DOHH2 (cell line): Measurements from ENCODE around the gene TUBA3C.

Experiments used
- H3F3A ChIP-seq: fragments of 200-600 bp; sonication (generic), shearing (Covaris generic); 2 replicates; pipeline ENCODE4 v1.6.0; 2016; ENCODE audit warnings: antibody characterized with exemption, mild to moderate bottlenecking; ENCODE audit not compliant: control insufficient read depth, insufficient read depth
- H3K27ac ChIP-seq: fragments of 200-600 bp; sonication (generic); 2 replicates; pipeline ENCODE4 v1.5.1; 2014; ENCODE audit warnings: low read depth, mild to moderate bottlenecking, low read length, moderate library complexity
- H3K27me3 ChIP-seq: fragments of 200-600 bp; sonication (generic); 2 replicates; pipeline ENCODE4 v1.6.1; 2014; ENCODE audit warnings: mild to moderate bottlenecking, low read length, mixed read lengths; ENCODE audit not compliant: control insufficient read depth
- H3K36me3 ChIP-seq: fragments of 200-600 bp; sonication (generic); 2 replicates; pipeline ENCODE4 v1.6.1; 2014; ENCODE audit warnings: mild to moderate bottlenecking, low read length, moderate library complexity, mixed read lengths; ENCODE audit not compliant: control insufficient read depth
- H3K4me1 ChIP-seq: fragments of 200-600 bp; sonication (generic); 2 replicates; pipeline ENCODE4 v1.6.1; 2014; ENCODE audit warnings: mild to moderate bottlenecking, low read length, mixed read lengths; ENCODE audit not compliant: control insufficient read depth
- H3K4me2 ChIP-seq: fragments of 200-600 bp; sonication (generic); 2 replicates; pipeline ENCODE4 v1.6.0; 2014; ENCODE audit warnings: mild to moderate bottlenecking, low read length, moderate library complexity
- H3K4me3 ChIP-seq: fragments of 200-600 bp; sonication (generic); 2 replicates; pipeline ENCODE4 v1.5.1; 2014; ENCODE audit warnings: mild to moderate bottlenecking, low read length, mixed read lengths
- H3K79me2 ChIP-seq: fragments of 200-600 bp; sonication (generic); 2 replicates; pipeline ENCODE4 v1.6.1; 2014; ENCODE audit warnings: mild to moderate bottlenecking, low read length, mixed read lengths; ENCODE audit not compliant: control insufficient read depth
- H3K9me2 ChIP-seq: fragments of 200-600 bp; sonication (generic); replicated peaks from 2 replicates; pipeline ENCODE4 v1.6.1; 2014; ENCODE audit warnings: mild to moderate bottlenecking, low read length, mixed read lengths; ENCODE audit not compliant: control insufficient read depth
- H3K9me3 ChIP-seq: fragments of 200-600 bp; sonication (generic); 2 replicates; pipeline ENCODE4 v1.6.1; 2014; ENCODE audit warnings: antibody characterized with exemption, low read length, mixed read lengths; ENCODE audit not compliant: control insufficient read depth, insufficient read depth
- H4K20me1 ChIP-seq: fragments of 200-600 bp; sonication (generic); 2 replicates; pipeline ENCODE4 v1.6.0; 2014; ENCODE audit warnings: low read depth, mild to moderate bottlenecking, antibody characterized with exemption, low read length, moderate library complexity; ENCODE audit not compliant: control insufficient read depth, insufficient read depth
- EZH2phosphoT487 ChIP-seq: fragments of 200-600 bp; sonication (generic); IDR thresholded peaks from 2 replicates; pipeline ENCODE4 v1.6.1; 2017; ENCODE audit warnings: borderline replicate concordance, mild to moderate bottlenecking, antibody characterized with exemption, low read length, moderate library complexity, mixed read lengths
- TF ChIP-seq, protein P1 (sequence below): fragments of 200-600 bp; sonication (generic); IDR thresholded peaks from one replicate; pipeline ENCODE4 v1.5.1; 2014; ENCODE audit warnings: antibody characterized with exemption, mild to moderate bottlenecking, low read depth, low read length; ENCODE audit not compliant: poor library complexity, severe bottlenecking

TUBA3C gene

DNA sequence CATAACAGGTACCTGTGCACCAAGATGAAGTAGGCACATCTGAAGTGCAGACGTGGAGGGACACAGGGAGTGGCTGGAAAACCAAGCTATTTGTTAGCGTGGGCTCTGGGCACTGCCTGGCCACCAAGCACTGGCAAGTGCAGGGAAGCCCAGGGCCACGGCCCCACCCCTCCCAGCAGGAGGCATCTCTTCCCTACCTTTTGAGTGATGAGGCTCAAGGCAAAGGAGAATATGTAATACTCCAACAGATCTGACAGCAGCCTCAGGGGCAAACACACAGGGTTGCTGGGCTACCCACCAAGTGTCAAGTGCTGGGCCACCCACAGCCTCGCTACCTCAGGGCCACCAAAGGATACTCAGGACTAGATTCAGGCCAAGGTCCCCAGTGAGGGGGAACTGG, 11.6 kb downstream of the TUBA3C start:
- Histone ChIP-seq H3K27me3 (no peaks in the 10 kb centered on the region), H3K4me2 (no peak overlapping the region), H3K9me3 (peaks cover 10% of the 10 kb centered on the region; the same call in 1 of the 2 replicates), H3K27ac (no peak overlapping the region), H3K36me3 (no peaks in the 10 kb centered on the region), H4K20me1 (no peaks in the 10 kb centered on the region), H3K9me2 (no peaks in the 10 kb centered on the region), H3K79me2 (no peaks in the 10 kb centered on the region), H3K4me1 (no peaks in the 10 kb centered on the region), H3K4me3 (no peak overlapping the region), H3F3A (no peaks in the 10 kb centered on the region)
- TF ChIP-seq EZH2phosphoT487 = no peak

DNA sequence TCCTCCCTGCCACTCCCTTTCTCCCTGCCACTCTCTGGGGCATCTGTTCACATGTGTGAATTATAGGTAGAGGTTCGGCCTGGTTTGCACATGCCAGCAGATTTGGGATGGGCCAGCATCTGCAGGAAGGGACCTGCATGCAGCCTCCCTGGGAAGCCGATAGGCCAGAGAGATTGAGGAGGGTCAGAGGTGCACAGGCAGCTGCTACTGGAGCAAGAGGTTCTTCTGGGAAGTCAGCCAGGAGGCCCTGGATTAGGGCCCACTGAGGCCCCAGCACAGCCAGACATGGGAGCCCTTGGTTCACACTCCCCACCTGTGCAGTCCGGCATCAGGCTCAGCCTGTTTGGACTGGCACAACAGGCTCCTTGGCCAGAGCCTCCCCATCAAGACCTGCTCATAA, 12.1 kb downstream of the TUBA3C start:
- H3K79me2 ChIP-seq = no peaks in the 10 kb centered on the region
- H3F3A ChIP-seq = no peaks in the 10 kb centered on the region
- no peak overlapping the region for H3K4me2 ChIP-seq
- H3K9me2 ChIP-seq = no peaks in the 10 kb centered on the region
- no peaks in the 10 kb centered on the region for H4K20me1 ChIP-seq
- H3K4me1 ChIP-seq = no peaks in the 10 kb centered on the region
- TF ChIP-seq, protein P1, sequence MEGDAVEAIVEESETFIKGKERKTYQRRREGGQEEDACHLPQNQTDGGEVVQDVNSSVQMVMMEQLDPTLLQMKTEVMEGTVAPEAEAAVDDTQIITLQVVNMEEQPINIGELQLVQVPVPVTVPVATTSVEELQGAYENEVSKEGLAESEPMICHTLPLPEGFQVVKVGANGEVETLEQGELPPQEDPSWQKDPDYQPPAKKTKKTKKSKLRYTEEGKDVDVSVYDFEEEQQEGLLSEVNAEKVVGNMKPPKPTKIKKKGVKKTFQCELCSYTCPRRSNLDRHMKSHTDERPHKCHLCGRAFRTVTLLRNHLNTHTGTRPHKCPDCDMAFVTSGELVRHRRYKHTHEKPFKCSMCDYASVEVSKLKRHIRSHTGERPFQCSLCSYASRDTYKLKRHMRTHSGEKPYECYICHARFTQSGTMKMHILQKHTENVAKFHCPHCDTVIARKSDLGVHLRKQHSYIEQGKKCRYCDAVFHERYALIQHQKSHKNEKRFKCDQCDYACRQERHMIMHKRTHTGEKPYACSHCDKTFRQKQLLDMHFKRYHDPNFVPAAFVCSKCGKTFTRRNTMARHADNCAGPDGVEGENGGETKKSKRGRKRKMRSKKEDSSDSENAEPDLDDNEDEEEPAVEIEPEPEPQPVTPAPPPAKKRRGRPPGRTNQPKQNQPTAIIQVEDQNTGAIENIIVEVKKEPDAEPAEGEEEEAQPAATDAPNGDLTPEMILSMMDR = no peak
- TF ChIP-seq EZH2phosphoT487 = no peak
- H3K36me3 ChIP-seq = no peaks in the 10 kb centered on the region
- no peaks in the 10 kb centered on the region for H3K27me3 ChIP-seq
- no peak overlapping the region for H3K27ac ChIP-seq
- peaks cover 10% of the 10 kb centered on the region; the same call in 1 of the 2 replicates for H3K9me3 ChIP-seq
- no peak overlapping the region for H3K4me3 ChIP-seq

- Histone ChIP-seq H3F3A (no peaks in the 10 kb centered on the region), H3K79me2 (no peaks in the 10 kb centered on the region), H3K9me3 (peaks cover 32% of the 10 kb centered on the region; the same call in 1 of the 2 replicates), H4K20me1 (no peaks in the 10 kb centered on the region), H3K27ac (no peak overlapping the region), H3K27me3 (no peaks in the 10 kb centered on the region), H3K4me3 (no peak overlapping the region), H3K4me1 (no peaks in the 10 kb centered on the region), H3K36me3 (no peaks in the 10 kb centered on the region), H3K9me2 (no peaks in the 10 kb centered on the region), H3K4me2 (no peak overlapping the region)
- TF ChIP-seq, protein P1 = no peak
- TF ChIP-seq EZH2phosphoT487 = no peak
Measured at GRCh38 chr13:19161308-19161707, 20.3 kb downstream of the TUBA3C start.

GRCh38 chr13:19159761-19160420, 21.7 kb downstream of the TUBA3C start:
- Histone ChIP-seq H3K27me3 (no peaks in the 10 kb centered on the region), H3K4me3 (no peak overlapping the region), H3K9me3 (peaks cover 38% of the 10 kb centered on the region; the same call in 1 of the 2 replicates), H3K79me2 (no peaks in the 10 kb centered on the region), H3K4me1 (no peaks in the 10 kb centered on the region), H3K4me2 (no peak overlapping the region), H4K20me1 (no peaks in the 10 kb centered on the region), H3F3A (no peaks in the 10 kb centered on the region), H3K9me2 (no peaks in the 10 kb centered on the region), H3K36me3 (no peaks in the 10 kb centered on the region), H3K27ac (no peak overlapping the region)
- no peak for TF ChIP-seq EZH2phosphoT487
- TF ChIP-seq, protein P1 = no peak
